ENCODE measurements around the gene CLIP4.

Gene CLIP4

GRCh38 chr2:29233428-29233827 lies 118.2 kb downstream of the CLIP4 start:
- TF ChIP-seq ZC3H10 (CRISPR knock-in tag; IDR thresholded peaks at IDR 0.05) (no peak), SNAI2 (CRISPR knock-in tag; IDR thresholded peaks at IDR 0.05) (no peak), BACH2 (CRISPR knock-in tag; IDR thresholded peaks at IDR 0.05; ENCODE audit: borderline replicate concordance) (no peak), POU6F1 (CRISPR knock-in tag; IDR thresholded peaks at IDR 0.05; ENCODE audit: borderline replicate concordance, low read depth) (no peak), ZNF565 (CRISPR knock-in tag; conservative IDR thresholded peaks at IDR 0.05; ENCODE audit: low read depth) (no peak)
- no peak for ATAC-seq

GRCh38 chr2:29235411-29235810 lies 120.2 kb downstream of the CLIP4 start:
- ATAC-seq, result no peak
- no peak for TF ChIP-seq GLIS3 (CRISPR knock-in tag; IDR thresholded peaks at IDR 0.05)
- no peak for TF ChIP-seq BACH2 (CRISPR knock-in tag; IDR thresholded peaks at IDR 0.05; ENCODE audit: borderline replicate concordance)
- no peak for TF ChIP-seq CSRNP3 (CRISPR knock-in tag; IDR thresholded peaks at IDR 0.05)
- TF ChIP-seq ZFP30 (CRISPR knock-in tag; IDR thresholded peaks at IDR 0.05), result no peak
- TF ChIP-seq TCF4 (CRISPR knock-in tag; IDR thresholded peaks at IDR 0.05; ENCODE audit: borderline replicate concordance), result no peak
- no peak for TF ChIP-seq OSR1 (CRISPR knock-in tag; IDR thresholded peaks at IDR 0.05)
- no peak for TF ChIP-seq TSHZ2 (CRISPR knock-in tag; IDR thresholded peaks at IDR 0.05)
- TF ChIP-seq SNAI2 (CRISPR knock-in tag; IDR thresholded peaks at IDR 0.05), result no peak
- no peak for TF ChIP-seq TOX (CRISPR knock-in tag; IDR thresholded peaks at IDR 0.05; ENCODE audit: borderline replicate concordance)
- TF ChIP-seq ZNF565 (CRISPR knock-in tag; conservative IDR thresholded peaks at IDR 0.05; ENCODE audit: low read depth), result no peak
- TF ChIP-seq ISL1 (CRISPR knock-in tag; IDR thresholded peaks at IDR 0.05), result no peak
- no peak for TF ChIP-seq PATZ1 (CRISPR knock-in tag; IDR thresholded peaks at IDR 0.05; ENCODE audit: borderline replicate concordance)
- no peak for TF ChIP-seq POU6F1 (CRISPR knock-in tag; IDR thresholded peaks at IDR 0.05; ENCODE audit: borderline replicate concordance, low read depth)
- no peak for TF ChIP-seq ZNF8 (CRISPR knock-in tag; IDR thresholded peaks at IDR 0.05)
- TF ChIP-seq ESRRG (CRISPR knock-in tag; IDR thresholded peaks at IDR 0.05), result no peak
- TF ChIP-seq ARNTL (CRISPR knock-in tag; IDR thresholded peaks at IDR 0.05; ENCODE audit: borderline replicate concordance, low read depth), result no peak
- no peak for TF ChIP-seq RARB (CRISPR knock-in tag; IDR thresholded peaks at IDR 0.05)
- no peak for TF ChIP-seq ZNF70 (CRISPR knock-in tag; IDR thresholded peaks at IDR 0.05)
- TF ChIP-seq ZFP3 (CRISPR knock-in tag; IDR thresholded peaks at IDR 0.05), result no peak

GRCh38 chr2:29236074-29236473 lies 120.9 kb downstream of the CLIP4 start:
- ATAC-seq, result no peak
- TF ChIP-seq ZNF70 (CRISPR knock-in tag; IDR thresholded peaks at IDR 0.05) (no peak), CREB5 (CRISPR knock-in tag; IDR thresholded peaks at IDR 0.05; ENCODE audit: low read depth) (no peak), SNAI2 (CRISPR knock-in tag; IDR thresholded peaks at IDR 0.05) (no peak), ZNF565 (CRISPR knock-in tag; conservative IDR thresholded peaks at IDR 0.05; ENCODE audit: low read depth) (no peak), GLIS3 (CRISPR knock-in tag; IDR thresholded peaks at IDR 0.05) (no peak), ZFP30 (CRISPR knock-in tag; IDR thresholded peaks at IDR 0.05) (no peak), OSR1 (CRISPR knock-in tag; IDR thresholded peaks at IDR 0.05) (no peak), TSHZ2 (CRISPR knock-in tag; IDR thresholded peaks at IDR 0.05) (no peak), ESRRG (CRISPR knock-in tag; IDR thresholded peaks at IDR 0.05) (no peak), TCF4 (CRISPR knock-in tag; IDR thresholded peaks at IDR 0.05; ENCODE audit: borderline replicate concordance) (no peak), POU6F1 (CRISPR knock-in tag; IDR thresholded peaks at IDR 0.05; ENCODE audit: borderline replicate concordance, low read depth) (no peak), ZC3H10 (CRISPR knock-in tag; IDR thresholded peaks at IDR 0.05) (no peak), ISL1 (CRISPR knock-in tag; IDR thresholded peaks at IDR 0.05) (no peak), ZNF8 (CRISPR knock-in tag; IDR thresholded peaks at IDR 0.05) (no peak)

Measured in SK-N-SH treated with all-trans-retinoic acid at 6 μM for 48 hours (cell line).